Ecto neural progenitor cell (in vitro differentiated cells): ENCODE results near the gene TMEM43.

Experiments used
- DNase-seq: peaks from one replicate; pipeline ENCODE4 v3.0.0-alpha.2; 2018; ENCODE audit warnings: low spot score

Gene TMEM43

DNA sequence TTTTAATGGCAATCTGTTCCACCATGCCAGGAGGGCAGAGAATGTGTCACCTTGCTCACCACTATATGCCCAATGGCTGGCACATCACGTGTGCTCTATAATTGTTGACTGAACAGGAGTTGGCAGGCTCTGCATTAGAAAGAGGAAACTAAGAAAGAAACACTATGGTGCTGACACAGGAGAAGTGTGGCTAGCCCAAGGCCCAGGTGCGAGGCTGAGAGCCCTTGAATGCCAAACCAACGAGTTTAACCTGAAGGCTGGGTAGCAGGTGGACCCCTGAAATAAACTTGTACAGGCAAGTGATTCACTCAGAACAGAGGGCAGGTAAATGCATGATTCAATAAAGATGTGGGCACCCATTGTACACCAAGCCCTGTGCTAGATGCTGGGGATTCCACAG lies 2.6 kb upstream of the TMEM43 start:
- no peak for DNase-seq

DNA sequence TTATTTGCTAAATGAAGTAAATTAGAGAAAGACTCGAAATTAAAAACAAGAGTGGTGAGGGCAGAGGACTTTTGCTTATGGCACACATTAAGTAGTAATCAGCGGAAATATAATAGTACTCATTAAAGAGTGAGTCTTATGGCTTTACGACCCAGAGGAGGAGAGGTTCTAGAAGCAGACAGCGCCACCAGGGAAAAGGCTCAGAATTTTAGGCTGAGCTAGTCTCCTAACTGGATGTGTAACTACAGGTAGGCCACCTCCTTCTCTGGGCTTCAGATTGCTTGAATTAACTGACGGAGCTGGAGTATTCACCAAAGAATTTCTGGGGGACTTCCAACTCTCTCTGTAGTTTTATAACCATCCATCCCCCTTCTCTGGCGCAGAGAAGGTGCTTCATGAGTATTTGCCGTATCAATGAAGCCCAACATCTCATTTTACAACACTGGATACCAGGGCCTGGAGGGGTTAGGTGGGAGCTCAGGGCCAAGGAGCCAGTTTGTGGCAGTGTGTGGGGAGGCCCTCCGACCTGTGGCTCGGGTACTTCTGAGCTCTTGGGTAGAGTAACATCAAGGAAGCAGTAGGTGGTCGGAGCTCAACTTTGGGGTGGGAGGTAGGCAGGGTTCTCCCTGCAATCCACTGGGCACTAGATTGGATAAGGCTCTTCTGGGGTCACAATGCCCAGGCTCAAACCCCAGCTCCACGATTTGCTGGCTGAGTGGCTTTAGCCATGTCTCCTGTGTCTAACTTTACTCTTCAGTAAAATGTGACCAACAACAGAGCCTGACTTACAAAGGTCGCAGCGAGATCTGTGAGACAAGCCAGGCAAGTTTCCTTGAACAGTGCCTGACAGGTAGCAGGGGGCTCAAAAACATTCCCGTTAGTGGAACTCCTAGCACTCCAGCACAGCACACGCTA lies 1.3 kb upstream of the TMEM43 start:
- DNase-seq: no peak

DNA sequence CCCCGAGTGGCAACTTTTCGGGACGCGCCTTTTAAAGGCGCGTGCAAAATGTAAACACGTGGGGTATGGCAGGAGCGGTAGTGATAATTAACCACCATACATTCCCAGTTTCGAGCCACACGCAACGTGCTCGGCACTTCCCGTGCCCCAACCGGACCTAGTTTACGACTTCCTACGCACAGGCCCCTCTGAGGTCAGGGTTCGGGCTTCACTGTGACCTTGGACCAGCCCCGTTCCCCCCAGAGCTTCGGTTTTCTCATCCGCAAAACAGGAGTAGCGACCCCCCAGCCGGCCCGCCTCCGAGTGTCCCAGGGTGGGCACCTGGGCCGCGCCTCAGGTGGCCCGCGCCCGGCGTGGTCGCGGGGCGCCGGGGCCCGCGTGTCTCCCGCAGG lies 633 bp upstream of the TMEM43 start:
- DNase-seq: no peak

DNA sequence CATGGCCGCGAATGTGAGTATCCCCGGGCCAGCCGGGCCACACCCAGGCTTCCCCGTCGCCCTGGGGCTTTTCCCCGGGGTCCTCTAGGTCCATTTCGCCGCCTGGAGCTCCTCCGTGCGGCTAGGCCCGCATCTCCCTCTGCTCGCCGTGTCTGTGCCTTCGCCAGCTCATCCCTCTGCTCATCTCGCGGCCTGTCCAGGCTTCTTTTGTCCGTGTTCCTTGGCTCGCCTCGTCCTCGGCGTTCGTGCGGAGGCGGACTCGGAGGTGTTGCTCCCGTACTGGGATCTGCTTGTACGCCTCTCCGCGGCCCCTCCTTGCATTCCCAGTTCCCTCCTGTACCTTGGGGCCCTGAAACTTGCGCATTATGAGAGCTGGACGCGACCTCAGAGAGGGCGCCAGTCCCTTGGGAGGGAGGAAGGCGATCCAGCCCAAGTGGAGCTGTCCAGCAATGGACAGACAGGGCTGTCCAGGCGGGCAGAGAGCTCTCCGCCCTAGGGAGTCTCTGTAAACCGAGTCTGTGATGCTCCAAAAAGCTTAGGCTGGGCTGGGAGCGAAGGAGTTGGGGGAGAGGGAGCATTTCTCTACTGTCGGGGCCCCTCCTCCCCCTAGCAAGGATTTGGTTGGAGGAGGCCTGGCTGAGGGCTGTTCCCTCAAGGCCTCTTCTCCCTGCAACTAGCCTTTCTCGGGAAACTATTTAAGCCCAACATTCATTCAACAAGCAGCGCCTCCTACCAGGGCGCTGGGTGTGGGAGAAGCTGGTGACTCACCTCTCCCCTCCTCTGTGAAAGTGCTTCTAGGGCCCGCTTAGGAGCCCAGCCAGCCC lies 553 bp downstream of the TMEM43 start:
- DNase-seq: no peak

DNA sequence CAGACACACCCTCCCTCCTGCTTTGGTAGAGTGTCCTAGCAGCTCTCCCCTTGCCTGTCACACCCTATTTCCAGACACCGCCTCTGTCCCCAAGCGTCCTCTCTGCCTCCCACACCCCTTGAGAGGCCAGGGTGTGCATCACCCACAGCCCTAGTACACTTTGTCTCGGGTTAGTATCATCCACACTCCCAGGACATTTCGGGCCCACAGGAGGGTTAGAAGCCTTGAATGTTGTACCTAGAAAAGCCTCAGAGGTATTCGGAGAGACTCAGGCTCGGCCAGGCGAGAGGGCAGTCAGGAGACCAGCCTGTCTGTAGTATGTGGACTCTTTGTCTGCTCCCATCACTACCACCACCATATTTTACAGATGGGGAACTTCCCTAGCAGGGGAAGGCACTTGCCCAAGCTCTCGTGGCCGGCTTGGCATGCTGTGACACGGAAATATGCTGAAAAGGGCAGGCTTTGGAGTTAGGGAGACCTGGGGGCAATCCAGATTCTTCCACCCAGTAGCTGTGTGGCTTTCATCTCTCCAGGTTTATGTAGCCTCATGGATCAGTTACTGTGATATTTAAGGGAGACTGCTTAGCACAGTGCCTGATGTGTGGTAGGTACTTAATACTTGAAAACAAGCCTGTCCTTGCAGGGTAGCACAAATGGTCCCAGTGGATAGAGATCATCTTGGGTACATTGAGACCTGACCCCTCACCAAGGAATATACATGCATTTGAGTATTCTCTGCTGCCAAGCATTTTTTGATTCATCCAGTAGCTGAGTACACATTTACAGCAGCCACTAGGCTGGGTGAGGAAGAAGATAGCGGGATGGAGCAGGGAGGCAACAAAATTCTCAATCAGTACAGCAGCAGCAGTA lies 1.4 kb downstream of the TMEM43 start:
- peak; percentile 13 for DNase-seq

DNA sequence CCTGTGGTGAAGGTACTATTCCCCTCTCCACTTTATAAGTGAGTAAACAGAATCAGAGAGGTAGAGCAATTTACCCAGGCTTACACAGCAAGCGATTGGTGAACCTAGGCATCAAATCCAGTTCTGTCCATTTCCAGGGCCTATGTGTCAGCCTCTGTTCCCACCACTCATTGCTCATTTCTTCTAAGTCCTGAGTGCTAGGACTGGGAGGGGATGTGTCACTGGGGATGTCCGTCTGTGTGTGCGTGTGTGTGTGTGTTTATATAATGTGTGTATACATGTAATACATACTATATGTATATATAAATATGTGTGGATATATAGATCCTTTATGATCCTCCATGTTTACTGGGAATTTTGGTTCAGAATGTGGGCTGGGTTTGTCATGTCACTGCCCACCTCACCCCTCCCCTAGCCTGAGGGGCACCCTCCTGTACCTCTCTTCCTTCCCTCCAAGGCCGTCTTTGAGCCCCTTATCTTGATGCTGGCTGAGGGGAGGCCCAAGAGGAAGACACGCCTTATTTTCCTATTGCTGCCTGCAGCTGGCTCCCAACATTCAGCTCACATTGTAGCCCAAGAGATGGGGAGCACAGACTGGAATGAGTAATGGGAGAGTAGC lies 2.1 kb downstream of the TMEM43 start:
- no peak for DNase-seq

DNA sequence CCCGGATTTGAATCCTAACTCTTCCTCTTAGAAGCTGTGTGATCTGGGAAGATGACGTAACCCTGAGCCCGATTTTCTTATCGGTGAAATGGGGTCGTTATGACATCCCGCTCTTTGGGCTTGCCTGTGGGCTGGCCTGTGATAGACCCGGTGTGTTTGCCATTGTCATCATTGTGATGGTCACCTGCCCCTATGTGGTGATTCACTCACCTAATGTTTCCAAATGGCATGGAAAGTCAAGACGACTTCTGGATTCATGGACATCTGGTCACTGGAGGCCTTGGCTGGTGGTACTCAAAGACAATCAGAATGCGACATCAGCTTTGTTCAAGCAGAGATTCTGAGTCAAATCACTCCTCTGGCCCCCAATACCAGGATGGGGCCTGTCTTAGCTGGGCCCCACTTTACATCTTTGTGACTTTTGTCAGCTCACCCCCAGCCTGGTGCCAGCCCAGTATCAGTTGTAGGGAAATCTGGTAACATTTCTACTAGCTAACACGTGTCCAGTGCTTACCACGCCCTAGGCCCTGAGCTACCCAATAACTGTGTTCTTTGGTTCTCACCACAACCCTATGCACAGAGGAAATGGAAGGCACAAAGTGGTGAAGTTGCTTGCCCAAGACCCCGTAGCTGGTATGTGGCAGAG lies 2.8 kb downstream of the TMEM43 start:
- DNase-seq: peak; percentile 26

DNA sequence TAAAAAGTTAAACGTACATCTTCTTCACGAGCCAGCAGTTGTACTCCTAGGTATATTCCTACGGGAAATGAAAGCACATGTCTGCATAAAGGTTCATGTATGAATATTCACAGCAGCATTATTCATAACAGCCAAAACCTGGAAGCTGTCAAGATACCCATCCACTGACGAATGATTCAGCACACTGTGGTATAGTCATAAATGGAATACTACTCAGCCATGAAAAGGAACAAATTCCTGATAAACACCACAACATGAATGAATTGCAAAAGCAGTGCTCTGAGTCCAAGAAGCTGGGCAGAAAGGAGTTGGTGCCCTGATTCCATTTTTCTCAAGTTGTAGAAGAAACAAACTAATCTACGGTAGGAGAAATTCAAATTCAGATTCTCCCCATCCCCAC lies 3.9 kb downstream of the TMEM43 start:
- DNase-seq: no peak

DNA sequence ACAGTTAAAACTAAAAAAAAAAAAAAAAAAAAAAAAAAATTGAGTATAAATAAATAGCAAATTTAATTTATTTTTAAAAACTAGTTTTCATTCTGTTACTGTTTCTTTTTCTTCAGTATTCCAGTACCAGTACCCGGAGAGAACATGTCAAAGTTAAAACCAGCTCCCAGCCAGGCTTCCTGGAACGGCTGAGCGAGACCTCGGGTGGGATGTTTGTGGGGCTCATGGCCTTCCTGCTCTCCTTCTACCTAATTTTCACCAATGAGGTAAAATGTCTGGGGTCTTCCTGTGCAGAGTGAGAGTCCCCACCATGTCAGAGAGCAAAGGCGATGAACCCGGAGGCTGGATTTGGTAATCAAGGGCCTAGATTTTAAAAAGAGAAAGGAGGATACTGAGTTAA lies 4.4 kb downstream of the TMEM43 start:
- DNase-seq: no peak

DNA sequence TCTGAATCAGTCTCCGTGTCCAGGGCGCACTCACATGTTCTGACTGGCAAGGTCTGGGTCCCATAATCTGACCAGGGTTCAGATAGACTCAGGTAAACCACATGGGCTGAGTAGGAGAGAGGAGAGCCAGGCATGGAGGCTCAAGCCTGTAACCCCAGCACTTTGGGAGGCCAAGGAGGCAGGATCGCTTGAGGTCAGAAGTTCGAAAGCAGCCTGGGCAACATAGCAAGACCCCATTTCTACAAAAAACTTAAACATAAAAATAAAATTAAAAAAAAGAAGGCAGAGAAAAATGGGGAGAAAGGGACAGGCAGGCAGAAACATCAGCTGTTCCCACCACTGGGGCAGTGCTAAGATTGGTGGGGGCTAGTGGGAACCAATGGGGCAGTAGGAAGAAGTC lies 5.4 kb downstream of the TMEM43 start:
- no peak for DNase-seq

DNA sequence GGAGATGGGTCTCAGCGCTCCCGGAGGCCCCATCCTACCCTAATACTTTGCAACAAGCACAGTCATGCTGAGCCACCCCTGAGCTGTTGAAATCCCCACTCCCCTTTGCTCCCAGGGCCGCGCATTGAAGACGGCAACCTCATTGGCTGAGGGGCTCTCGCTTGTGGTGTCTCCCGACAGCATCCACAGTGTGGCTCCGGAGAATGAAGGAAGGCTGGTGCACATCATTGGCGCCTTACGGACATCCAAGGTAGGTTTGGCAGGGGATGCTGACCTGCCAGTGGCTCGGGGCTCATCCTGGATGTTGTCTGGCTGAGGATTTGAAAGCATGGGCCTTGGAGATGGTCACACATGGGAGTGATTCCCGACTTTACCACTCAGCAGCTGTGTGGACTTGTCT lies 5.9 kb downstream of the TMEM43 start:
- DNase-seq: no peak

DNA sequence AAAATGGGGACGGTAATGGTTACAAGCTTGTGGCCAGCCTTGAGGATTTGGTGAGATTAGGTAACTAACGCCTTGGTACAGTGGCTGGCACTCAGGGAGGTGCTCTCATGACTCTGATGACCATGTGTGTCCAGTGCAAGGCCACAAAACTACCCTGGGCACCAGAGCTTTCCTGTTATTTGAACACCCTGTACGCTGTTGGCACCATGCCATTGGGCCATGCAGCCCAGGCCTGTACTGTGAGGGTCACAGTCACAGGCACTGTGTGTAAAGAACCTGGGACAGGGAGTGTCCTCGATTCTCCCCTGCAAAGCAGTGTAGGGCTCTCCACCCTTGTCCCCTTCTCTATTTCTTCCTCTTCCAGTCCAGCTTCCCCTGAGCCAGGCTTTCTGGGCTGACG lies 6.3 kb downstream of the TMEM43 start:
- no peak for DNase-seq

DNA sequence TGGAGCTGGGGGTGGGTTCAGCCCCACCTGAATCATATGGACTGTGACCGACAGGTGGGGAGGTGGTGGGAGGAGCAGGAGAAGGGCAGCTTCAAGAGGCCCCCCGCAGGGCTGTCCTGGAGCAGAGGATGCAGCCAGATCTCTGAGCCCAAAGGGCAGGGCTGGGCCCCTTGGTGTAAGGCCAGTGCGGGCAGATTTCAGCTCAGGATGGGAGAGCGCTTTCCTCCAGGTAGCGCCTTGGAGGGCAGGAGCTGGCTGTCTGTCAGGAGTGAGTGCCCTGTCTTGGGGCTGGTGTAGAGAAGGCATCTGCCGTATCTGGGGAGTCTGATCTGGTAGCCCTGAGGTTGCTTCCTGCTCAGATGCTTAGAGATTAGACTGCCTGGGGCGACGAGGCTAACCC lies 7.3 kb downstream of the TMEM43 start:
- no peak for DNase-seq

DNA sequence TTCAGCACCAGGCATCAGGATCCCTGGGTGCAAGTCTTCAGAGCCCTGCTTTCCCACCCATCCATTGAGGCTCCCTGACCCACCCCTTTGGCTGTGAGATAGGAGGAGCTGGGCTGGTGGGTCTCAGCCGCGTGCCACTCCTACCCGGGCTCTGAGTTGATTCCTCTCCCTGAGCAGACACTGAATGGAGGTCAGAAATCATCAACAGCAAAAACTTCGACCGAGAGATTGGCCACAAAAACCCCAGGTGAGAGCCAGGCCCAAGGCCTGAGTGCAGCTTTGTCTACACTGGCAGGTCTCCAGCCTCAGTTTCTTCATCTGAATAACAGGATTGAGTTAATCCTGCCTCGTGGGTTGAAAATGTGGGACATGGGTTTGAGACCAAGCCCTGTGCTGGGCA lies 7.8 kb downstream of the TMEM43 start:
- DNase-seq: no peak

DNA sequence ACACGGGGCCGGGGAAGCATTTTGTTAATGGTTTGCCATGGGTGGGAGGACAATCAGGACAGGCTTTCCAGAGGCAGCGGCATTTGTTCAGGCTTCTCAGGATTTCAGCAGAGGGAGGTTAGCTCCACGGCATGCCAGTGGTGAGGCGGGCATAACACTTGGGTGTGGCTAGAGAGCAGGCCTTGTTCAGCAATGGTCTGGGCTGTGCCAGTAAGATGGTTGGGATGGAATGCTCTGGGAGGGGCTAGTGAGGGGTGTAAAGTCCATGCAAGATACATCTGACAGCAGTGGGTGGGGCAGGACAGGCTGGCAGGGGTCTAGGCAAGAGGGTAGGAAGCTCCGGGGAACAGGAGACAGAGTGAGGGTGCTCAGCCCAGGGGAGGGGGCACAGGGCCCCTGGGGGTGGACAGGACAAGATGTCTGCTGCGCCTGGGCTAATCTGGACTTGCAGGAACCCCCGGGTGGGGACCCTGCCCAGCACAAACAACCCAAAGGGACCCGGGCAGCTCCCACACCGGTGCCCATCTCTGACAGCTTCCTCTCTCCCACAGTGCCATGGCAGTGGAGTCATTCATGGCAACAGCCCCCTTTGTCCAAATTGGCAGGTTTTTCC lies 8.4 kb downstream of the TMEM43 start:
- DNase-seq: no peak

DNA sequence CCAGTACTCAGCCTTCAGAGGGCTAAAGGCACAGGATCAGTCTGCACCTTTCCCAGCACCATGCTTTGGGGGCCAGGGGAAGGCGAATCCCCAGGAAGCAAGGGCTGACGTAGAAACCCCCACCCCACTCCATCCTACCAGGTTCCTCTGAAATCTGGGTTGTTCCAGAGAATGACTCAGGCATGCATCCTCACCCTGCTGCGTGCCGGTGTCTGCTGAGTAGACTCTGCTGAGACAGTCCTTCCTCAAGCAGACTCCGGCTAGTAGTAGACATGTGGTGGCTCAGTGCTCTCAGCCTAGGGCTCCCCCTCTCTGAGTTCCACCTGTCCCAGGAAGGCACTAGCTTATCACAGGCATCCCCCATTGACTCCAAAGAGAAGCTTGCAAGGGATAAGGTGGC lies 9.0 kb downstream of the TMEM43 start:
- no peak for DNase-seq

DNA sequence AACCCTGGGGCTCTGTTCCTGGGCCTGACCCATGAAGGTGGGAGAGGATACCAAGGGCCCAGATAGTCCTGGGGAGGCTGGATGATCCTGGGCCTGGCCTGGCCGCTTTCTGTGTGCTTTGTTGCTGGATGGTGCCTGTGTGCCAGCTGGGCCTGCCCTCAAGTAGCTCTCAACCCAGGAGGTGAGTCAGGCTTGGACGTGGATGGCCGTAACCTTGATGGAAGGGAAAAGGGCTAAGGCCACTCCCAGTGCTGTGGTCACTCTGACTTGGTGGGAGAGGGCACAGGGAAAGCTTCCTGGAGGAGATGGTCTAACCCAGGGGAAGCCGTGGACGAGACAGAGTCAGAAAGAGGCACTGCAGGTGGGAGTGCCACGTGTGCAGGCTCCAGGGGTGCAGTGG lies 9.4 kb downstream of the TMEM43 start:
- no peak for DNase-seq

DNA sequence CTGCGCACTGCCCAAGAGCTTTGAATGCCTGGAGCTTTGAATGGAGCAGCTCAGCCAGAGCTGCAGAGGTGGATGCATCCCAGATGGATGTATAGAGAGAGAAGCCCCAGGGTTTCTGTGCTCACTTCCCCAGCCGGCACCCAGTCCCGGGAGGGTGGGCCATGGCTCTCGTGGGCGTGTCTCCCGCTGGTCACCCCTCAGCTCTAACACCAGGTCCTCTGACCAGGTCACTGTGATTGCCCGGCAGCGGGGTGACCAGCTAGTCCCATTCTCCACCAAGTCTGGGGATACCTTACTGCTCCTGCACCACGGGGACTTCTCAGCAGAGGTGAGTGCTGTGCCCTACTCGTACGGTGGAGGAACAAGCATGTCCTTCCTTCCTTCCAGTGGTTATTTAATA lies 10.7 kb downstream of the TMEM43 start:
- no peak for DNase-seq

DNA sequence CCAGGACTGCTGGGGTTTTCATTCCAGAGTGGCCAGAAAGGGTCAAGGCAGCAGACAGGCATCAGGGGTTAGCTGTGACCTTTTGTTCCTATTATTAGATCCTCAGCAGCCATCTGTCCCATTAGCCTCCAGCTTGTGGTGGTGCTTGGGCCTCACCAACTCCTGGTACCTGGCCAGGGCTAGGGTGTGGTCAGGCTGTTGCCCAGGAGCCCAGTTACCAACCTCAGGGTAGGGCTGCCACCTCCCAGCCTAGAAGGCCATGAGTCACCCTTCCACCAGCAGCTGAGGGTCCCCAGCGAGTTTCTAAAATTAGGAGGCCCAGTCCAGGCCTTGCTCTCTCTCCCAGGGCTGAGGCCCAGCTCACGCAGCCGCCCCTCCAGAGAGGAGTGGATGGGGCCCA lies 12.2 kb downstream of the TMEM43 start:
- no peak for DNase-seq

DNA sequence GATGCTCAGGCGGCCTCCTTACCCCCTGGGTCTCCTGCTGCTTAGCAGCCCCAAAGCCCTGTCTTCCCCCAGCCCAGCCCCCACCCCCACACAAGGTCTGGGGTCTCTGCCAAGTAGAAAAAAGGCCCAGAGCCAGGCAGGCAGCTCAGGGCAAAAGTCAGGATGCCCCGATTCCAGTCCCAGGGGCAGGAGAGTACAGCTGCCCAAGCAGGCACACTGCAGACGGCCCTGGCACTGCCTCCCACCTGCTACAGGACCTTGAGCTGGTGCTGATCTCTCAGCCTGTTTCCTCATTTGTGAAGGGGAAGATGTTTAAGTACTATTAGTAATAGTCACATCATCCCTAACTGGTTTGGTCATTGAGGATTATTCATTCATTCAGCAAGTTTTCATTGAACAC lies 12.6 kb downstream of the TMEM43 start:
- no peak for DNase-seq
